IPS-NIHi7 (cell line): ENCODE data around the gene SRPX2.

Experiments
- DNase-seq: peaks from one replicate; pipeline ENCODE4 v3.0.0; 2012; ENCODE audit warnings: mixed read lengths; ENCODE audit errors: extremely low spot score

The SRPX2 gene

DNA sequence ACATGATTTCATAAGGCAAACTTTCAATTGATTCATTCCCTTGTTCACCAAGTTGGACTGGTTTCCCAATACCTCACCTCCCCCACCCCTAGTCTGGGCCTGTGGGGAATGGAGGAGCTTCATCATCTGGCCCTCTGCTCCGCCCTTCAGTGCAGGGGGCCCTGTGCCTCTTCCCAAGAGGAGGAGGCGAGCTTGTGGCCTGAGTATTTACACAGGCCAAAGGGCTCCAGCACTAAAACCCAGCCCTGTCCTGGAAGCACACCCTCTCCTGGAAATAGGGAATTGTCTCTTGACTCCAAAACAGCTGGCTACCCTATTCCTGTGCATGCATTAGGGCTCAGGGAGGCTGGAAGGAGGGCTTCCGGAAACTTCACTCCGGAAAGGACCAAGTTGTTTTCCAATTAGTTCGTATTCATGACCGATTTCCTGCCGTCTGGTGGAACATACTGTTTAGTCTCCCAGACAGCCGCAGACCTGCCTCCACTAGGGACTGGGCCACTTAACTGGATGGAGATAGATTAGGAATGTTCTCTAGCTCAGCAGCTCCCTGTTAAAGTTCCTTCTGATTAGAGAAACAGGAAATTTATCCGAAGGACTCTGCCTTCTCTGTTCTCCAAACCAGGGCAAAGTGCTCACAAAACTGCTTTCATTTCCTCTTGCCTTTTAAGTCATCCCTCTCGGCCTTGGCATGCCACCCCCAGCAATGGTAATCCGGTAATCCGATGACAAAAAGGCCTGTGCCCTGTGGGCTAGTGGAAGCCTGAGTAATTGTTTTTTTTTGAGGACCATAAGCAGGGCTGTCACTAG lies 5.8 kb downstream of the SRPX2 start:
- peak; percentile 62 for DNase-seq

DNA sequence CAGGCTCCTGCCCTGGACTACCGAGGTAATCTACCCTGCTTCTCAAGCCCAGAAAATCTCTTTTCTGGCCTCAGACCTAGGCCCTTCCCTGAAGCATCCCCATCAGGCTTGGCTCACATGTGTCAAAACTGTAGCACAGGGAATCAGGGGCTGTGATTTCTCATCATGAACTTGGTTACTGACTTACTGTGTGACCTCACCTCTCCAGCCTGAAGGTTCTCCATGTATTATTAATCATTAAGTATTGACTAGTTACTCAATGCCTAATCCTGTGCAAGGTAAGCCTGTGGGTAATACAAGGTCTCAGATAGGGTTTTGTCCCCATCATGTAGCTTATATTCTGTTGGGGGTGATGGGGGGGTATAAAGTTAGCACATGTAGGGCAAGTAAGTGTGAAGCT lies 6.8 kb downstream of the SRPX2 start:
- DNase-seq: no peak

DNA sequence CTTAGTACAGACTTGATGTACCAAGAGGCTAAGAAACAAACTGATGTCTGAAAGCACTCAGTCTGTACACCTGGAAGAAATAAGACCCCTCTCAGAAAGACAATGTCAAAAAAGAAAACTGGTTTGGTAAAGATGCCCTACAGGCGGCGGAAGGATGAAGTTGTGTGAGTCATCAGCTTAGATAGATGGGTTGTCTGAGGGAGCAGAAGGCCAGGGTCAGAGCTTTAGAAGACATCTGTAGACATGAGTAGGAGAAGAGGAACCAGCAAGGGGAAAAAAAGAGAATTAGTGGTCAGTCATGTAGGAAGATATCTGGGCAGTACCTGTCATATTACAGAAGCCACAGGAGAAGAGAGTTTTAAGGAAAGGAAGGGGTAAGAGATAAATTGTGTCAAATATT lies 8.3 kb downstream of the SRPX2 start:
- DNase-seq: no peak

DNA sequence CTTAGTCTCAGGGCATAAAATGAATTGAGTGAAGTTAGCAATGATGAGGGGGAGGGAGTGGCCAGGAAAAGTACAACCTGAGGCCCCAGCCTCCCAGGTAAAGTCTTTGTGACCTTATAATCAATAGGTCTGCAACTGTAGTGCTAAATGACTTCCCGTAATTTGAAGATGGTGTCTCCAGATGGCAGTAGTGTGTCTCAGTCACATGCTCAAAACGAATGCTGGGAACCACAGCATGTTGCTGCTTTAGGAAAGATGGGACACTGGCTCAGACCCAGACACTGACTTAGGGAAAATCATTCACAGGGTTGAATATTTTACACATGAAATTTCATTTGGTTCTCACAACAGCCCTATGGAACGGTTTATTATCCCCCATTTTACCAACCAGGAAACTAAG lies 10.3 kb downstream of the SRPX2 start:
- peak; percentile 62 for DNase-seq

DNA sequence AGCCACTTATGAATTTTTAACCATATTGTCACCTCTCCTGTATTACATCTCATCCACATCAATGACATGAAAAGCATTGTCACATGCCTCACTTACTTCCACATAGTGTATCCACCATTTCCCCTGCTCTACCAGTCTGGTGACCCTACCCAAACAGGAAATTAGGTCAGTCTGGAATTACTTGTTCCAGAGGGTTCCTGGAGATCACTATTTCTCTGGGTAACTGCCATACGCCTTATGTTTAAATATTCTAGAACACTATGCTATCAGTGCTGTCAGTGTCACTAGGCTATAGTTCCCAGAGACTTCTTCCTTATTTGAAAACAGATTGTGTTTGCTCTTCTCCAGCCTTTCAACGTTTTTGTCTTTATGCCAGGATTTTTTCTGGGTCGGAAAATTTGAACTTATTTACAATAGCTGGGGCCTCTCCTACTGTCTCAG lies 15.0 kb downstream of the SRPX2 start:
- no peak for DNase-seq

DNA sequence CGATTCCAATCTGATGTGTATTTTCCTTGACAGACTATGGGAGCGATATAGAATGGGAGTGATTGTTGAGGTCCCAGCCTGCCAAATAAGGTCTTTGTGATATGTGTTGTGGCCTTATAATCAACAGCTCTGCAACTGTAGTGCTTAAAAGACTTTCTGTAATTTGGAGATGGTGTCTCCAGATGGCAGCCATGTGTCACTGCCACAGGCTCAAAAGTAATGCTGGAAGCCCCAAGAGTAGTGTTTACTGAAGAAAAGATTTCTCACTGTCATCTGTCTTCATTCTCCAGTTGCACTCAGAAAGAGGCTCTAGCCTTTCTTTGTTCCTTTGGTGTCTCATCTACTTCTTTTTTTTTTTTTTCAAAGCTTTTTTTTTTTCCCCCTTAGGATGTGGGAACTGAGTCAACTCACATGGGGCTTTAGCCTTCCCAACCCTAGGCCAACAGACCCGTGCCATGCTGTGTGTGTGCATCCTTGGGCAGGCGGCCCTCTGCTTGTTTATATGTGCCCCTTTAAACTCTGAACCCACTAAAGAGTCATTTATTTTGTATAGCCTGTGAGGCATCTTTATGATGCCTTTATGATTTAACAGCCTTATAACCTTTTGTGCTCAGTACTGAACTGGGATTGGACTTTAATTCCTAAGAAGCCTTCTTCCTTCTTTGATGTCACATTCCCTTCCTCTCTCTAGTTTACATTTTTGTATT lies 15.6 kb downstream of the SRPX2 start:
- DNase-seq: no peak

DNA sequence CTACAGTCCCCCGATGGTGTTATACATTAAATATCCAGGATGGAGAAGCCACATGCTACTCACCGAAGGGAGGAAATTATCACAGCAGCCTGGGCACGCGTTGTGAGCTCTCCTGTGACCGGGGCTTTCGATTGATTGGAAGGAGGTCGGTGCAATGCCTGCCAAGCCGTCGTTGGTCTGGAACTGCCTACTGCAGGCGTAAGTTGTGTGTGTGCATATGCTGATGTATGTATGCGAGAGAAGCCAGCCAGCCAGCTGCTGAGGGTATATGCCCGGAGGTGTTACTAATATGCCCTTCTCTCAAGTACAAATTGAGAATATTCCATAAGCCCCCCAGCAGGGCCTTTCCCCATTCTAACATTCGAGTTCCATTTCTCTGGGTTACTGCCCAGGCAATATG lies 18.2 kb downstream of the SRPX2 start:
- DNase-seq: no peak

DNA sequence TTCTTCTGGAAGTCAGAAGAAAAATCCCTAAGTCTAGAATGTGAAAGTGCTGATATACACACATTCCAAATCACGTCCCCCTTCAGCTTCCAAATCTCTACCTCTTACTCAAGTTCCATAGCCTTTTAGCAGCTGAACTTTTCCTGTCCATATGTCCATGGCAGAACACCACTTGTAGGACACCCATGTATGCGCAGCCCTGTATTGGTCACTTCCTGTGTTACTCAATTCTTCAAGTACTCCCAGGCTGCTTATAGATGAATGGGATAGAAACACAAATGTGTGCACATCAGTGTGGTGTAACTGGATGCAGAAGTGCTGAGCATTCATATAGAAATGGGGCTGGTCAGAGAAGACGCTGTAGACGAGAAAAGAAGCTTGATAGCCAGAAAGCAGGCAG lies 18.8 kb downstream of the SRPX2 start:
- DNase-seq: no peak

DNA sequence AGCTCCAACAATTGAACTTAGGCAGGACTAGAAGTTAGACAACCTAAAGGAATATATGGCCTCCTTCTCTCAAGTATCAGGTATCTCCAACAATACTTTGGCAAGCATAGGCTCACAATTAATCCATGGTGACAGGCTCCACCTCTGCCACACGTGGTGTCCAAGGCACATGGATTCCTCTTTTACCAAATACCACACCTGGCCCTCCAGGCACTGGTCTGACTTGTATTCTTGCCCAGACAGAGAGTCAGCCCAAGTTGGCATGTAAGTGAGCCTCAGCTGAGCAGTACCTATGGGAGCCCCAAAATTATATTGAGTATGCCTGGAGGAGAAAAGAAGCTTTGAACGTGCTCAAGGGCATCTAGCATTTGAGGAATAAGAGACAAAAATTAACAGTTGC lies 19.6 kb downstream of the SRPX2 start:
- no peak for DNase-seq

DNA sequence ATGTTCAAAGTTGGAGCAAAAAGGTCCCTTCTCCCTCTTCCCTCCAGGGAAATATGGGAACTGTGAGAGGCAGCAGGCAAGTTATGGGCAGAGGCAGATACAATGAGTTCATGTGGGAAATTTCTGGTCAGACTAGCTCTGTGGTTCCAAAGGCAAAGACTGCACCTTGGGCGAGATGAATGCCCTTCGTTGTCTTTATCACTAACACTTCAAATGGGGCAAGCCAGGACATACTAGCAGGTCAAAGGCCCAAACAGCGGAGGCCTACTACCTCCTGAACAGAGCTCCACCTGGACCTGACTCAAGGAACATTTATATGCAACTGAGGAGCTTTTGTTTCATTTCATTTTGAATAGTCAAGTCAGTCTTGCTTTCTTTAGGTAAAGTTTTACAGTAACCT lies 29.0 kb downstream of the SRPX2 start:
- no peak for DNase-seq

DNA sequence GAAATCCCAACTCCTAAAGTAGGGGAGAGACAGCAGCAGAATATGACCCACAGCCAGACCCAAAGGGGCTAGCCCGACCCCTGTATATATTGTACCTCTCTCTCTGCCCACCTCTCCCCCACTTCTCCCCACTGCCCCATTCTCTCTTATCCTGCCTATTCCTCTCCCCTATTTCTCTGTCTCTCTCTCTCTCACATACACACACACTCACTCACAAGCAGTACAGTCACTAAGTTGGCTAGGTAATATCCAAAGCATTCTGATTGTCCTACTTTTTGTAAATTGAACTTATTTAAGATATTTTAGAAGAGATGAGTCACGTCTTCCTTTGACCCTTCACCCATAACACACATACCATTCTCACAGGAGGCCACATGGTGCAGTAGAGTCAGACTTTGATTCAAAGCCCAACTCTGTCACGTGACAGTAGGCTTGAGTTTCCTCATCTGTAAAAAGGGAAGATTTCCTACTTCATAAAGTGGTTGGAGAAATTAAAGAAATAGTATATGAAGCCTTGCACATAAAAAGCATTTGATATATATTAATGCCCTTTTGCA lies 29.5 kb downstream of the SRPX2 start:
- no peak for DNase-seq

DNA sequence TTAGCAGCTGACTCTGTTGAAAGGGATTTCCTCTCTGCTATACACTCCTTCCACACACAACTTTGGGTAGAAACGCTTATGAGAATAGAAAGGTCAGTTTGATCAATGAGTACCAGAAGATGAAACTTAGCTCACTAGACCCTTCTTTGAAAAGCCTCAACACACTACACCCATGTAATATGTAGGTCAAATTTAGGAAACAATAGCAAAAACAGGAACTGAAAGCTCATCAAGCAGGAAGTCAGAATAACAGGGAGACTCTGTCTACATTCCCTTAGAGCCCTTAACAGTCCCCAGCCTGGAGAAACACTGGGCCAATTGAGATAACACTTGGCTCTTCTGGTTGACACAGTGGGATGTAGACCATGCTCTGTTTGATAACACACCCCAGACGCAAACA lies 30.7 kb downstream of the SRPX2 start:
- no peak for DNase-seq

DNA sequence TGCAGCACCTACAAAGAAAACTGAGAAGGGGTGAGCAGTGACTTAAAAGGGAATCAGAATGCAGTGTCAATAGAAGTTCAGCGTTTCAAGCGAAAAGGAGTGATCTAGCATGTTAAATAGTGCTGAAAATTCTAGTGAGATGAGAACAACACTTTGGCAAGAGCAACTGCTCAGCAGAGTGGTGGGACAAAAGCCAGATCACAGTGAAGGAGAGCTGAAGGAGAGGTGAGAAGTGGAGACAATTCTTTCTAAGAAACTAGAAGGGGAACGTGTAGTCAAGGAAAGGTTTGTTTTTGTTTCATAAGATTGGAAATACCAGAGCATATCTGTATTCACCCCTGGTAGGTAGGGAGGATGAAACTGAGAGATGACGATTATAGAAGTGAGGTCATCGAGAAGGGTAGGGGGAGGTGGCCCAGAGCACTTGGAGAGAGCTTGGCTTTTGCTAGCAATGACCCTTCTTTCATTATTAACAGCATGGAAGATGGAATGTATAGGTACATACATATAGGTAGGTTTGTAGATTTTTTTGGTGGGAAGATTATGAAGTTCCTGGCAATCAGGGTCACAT lies 33.7 kb downstream of the SRPX2 start:
- no peak for DNase-seq

DNA sequence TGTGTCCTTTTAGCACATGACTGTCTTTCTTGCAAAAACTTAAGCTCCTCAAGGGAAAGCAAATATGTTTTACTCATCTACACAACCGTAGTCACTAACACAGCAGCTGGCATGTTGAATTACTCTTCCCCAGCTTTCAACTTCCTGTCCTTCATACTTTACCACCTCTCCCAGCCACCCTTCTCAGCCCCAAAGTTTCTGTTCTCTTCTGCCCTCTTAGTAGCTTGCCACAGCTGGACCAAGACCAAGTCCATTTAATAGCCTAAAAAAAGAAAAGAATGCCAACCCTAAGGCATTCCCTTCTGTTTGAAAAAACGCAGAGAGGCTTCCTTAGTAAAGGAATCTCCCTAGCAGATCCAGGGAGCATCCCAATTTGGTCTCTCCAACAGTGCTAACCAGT lies 36.8 kb downstream of the SRPX2 start:
- DNase-seq: no peak

DNA sequence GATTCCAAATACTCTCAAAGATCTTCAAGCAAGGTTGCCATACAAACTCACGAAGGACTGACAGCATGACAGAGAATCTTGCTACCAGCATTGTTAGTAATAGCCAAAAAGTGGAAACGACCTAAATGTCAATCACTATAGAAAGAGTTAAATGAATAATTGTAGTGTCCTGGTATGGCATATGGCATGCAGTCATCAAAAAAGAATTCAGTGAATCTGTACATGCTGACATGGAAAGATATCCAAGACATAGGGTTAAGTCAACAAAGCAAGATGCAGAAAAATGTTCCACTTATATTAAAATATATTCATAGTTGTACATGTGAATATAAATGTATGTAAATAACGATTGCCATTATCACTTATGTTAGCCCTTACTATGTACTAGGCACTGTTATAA lies 37.6 kb downstream of the SRPX2 start:
- DNase-seq: no peak

DNA sequence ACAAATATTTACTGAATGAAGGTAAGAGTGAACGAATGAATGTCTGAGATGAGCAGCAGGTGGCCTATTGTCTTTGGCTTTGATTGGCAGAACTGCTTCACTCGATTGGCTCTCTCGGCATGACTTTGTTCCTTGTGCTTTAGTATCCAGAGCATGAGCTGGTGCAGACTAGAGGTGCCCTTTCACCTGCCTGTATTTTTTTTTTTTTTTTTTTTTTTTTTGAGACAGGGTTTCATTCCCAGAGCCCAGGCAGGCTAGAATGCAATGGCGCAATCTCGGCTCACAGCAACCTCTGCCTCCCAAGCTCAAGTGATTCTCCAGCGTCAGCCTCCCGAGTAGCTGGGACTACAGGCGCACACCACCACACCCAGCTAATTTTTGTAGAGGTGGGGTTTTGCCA lies 38.9 kb downstream of the SRPX2 start:
- DNase-seq: no peak

DNA sequence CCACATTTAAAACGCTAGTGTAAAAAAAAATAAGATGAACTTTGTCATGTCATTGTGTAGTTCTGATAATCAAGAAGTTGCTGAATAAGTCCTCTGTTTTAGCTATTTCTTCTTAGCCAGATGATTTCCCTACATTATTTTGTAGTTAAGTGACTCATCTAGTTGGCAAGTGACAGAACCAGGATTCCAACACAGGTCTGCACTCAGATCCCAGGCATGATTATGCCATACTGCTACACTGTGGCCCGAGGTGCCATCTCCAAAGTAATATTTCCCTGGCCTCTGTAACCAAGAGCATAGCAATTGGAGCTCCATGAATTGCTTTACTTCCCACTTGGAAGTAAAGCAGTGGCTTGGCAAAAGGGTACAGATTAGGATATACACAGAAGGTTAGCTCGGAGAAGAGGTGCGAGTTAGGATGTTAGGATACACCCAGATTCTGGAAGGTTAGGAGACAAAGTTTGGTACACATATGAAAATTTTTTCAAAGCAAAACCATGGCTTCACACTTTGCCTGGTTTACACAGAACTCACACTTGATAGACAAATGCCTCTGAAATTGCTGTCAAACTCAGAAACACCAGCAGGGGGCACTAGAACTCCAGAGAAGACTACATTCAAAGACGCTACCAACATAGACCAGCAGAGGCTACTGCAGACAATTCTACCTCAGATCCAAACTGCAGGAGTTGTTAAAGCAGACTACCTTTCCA lies 41.4 kb downstream of the SRPX2 start:
- DNase-seq: peak; percentile 83

DNA sequence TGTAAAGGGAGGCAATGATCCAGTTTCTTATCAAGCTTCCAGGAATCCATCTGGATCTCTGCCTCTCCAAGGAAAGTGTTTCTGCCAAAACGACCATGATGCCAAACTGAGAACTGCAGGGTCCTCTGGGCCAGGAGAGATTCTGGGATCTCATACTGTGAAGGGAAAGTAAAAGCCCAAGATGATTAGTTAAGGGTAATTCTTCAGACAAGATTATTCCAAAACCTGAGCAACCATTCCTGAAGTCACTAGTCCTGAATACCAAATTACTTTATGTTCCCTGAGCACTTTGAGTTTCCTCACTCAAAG lies 42.0 kb downstream of the SRPX2 start:
- DNase-seq: no peak

DNA sequence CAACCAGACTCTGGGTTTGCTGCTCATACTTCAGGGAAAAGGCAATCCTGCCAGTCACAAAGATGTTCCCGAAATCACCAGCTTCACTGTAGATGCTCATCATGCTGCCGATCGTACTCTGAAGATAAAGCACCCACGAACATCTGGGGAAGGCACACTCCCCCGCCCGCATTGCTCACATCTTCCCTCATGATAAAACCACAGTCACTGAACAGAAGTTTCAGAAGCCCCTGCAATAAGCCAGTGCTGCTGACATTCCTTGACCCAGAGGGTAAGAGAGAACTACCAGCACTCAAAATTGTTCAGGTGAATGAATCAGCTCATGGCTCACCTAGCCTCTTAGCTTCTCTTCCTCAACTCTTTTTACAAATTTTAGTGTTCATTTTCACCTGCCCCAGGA lies 43.1 kb downstream of the SRPX2 start:
- DNase-seq: no peak

DNA sequence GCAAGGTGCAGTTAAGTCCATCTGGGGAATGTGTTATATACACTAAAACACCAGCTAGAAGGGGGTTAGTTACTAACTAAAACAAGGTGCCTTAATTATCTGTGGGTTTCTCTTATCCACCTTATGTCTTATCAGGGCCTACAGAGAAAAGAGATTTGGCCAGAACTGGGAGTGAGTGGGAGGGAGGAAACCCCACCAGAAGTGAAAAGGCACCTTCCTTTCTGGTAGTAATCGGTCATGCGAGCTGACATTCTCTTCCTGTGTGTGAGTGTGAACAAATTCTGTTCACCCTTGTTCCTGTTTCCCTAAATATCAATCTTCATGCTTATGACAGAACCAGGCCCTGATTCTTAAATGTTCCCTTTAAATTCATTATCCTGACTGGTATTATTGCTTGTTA lies 43.5 kb downstream of the SRPX2 start:
- no peak for DNase-seq

DNA sequence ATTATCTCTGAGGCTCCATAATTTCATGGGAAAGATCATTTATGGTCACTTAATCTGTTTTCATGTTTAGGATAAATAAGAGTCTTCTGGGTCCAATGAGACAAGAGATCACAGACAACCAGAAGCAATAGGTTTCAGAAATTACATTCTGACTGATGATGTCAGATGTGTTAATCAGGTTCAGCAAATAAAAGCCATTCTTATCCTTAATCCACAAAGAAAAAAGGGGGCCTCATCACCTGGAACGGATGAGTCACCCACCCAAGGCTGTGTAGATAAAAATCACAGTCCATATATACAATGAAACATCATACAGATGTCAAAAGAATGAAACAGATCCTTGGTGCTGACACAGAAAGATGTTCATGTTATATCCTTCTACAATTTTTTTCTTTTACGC lies 51.3 kb downstream of the SRPX2 start:
- DNase-seq: no peak

DNA sequence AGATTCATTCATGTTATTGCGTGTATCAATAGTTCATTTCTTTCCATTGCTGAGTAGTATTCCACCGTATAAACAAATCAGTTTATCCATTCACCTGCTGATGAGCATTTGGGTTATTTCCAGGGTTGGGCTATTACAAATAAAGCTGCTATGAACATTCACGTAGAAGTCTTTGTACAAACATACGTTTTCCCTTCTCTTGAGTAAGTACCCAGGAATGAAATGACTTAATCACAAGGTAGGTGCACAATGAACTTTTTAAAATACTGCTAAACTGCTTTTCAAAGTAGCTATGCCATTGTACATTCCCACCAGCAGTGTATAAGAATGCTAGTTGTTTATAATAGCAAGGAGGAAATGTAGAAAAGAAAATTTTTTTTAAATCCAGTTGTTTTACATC lies 52.0 kb downstream of the SRPX2 start:
- no peak for DNase-seq
